H9 (cell line): ENCODE measurements around the gene ZNF488. TPM values are rescaled to one million over a fixed set of nuclear protein-coding genes. Genes with fewer than 3 reads are reported as not detected.

ENCODE experiments used
- DNase-seq: peaks from one replicate; pipeline ENCODE4 v3.0.0-alpha.2; 2017
- H2AFZ ChIP-seq: one replicate; pipeline ENCODE4 v1.6.1; 2013; ENCODE audit warnings: mild to moderate bottlenecking, low read length, control low read depth, moderate library complexity
- H2AK5ac ChIP-seq: 2 replicates; pipeline ENCODE4 v1.6.1; 2013; ENCODE audit warnings: low read length, control low read depth, mixed read lengths; ENCODE audit not compliant: insufficient read length
- H2BK120ac ChIP-seq: one replicate; pipeline ENCODE4 v1.6.1; 2013; ENCODE audit warnings: low read depth, mild to moderate bottlenecking, low read length, control low read depth, inconsistent platforms; ENCODE audit not compliant: poor library complexity, severe bottlenecking
- H2BK12ac ChIP-seq: 2 replicates; pipeline ENCODE4 v1.6.1; 2013; ENCODE audit warnings: low read length, control low read depth, mixed read lengths, low read depth; ENCODE audit not compliant: insufficient read length
- H2BK15ac ChIP-seq: 2 replicates; pipeline ENCODE4 v1.6.1; 2013; ENCODE audit warnings: low read depth, low read length, control low read depth
- H2BK20ac ChIP-seq: one replicate; pipeline ENCODE4 v1.6.1; 2013; ENCODE audit warnings: low read depth, mild to moderate bottlenecking, low read length, control low read depth, inconsistent platforms; ENCODE audit not compliant: poor library complexity, severe bottlenecking
- H2BK5ac ChIP-seq: 2 replicates; pipeline ENCODE4 v1.6.1; 2013; ENCODE audit warnings: low read length, control low read depth, mixed read lengths; ENCODE audit not compliant: insufficient read length
- H3K14ac ChIP-seq: 2 replicates; pipeline ENCODE4 v1.6.1; 2013; ENCODE audit warnings: low read length, control low read depth; ENCODE audit not compliant: insufficient read depth
- H3K18ac ChIP-seq: 2 replicates; pipeline ENCODE4 v1.6.1; 2013; ENCODE audit warnings: low read depth, mild to moderate bottlenecking, mixed read lengths, low read length, control low read depth; ENCODE audit not compliant: insufficient read length
- H3K23ac ChIP-seq: 2 replicates; pipeline ENCODE4 v1.6.1; 2013; ENCODE audit warnings: low read length, control low read depth, mixed read lengths, low read depth; ENCODE audit not compliant: insufficient read length
- H3K23me2 ChIP-seq: 2 replicates; pipeline ENCODE4 v1.6.1; 2013; ENCODE audit warnings: low read depth, mild to moderate bottlenecking, mixed read lengths, low read length, control low read depth; ENCODE audit not compliant: insufficient read length, poor library complexity, severe bottlenecking
- H3K27ac ChIP-seq: 2 replicates; pipeline ENCODE4 v1.5.1; 2013; ENCODE audit warnings: low read length, control low read depth, mixed read lengths, low read depth; ENCODE audit not compliant: insufficient read length
- H3K27me3 ChIP-seq: 2 replicates; pipeline ENCODE4 v1.6.1; 2013; ENCODE audit warnings: low read length, control low read depth, inconsistent platforms; ENCODE audit not compliant: insufficient read depth
- H3K4ac ChIP-seq: 2 replicates; pipeline ENCODE4 v1.6.1; 2013; ENCODE audit warnings: low read depth, mild to moderate bottlenecking, control low read depth, inconsistent platforms, low read length, moderate library complexity
- H3K4me1 ChIP-seq: 2 replicates; pipeline ENCODE4 v1.6.1; 2013; ENCODE audit warnings: low read length, control low read depth, inconsistent platforms; ENCODE audit not compliant: insufficient read depth
- H3K4me2 ChIP-seq: 2 replicates; pipeline ENCODE4 v1.6.1; 2013; ENCODE audit warnings: low read length, control low read depth, mixed read lengths; ENCODE audit not compliant: insufficient read length, insufficient read depth
- H3K56ac ChIP-seq: 2 replicates; pipeline ENCODE4 v1.6.1; 2013; ENCODE audit warnings: low read depth, mild to moderate bottlenecking, mixed read lengths, low read length, control low read depth; ENCODE audit not compliant: insufficient read length
- H3K79me1 ChIP-seq: 2 replicates; pipeline ENCODE4 v1.6.1; 2013; ENCODE audit warnings: low read depth, mild to moderate bottlenecking, moderate library complexity, low read length, control low read depth, inconsistent platforms; ENCODE audit not compliant: insufficient read depth, poor library complexity, severe bottlenecking
- H3K79me2 ChIP-seq: 2 replicates; pipeline ENCODE4 v1.6.1; 2013; ENCODE audit warnings: low read length, control low read depth, inconsistent platforms; ENCODE audit not compliant: insufficient read depth
- H3K9ac ChIP-seq: 2 replicates; pipeline ENCODE4 v1.6.1; 2013; ENCODE audit warnings: low read length, control low read depth, mixed read lengths; ENCODE audit not compliant: insufficient read length; ENCODE audit errors: extremely low read depth
- H3K9me3 ChIP-seq: one replicate; pipeline ENCODE4 v1.6.1; 2013; ENCODE audit warnings: low read depth, low read length, inconsistent platforms; ENCODE audit not compliant: control insufficient read depth
- H3T11ph ChIP-seq: one replicate; pipeline ENCODE4 v1.6.1; 2013; ENCODE audit warnings: mild to moderate bottlenecking, low read length, control low read depth, inconsistent platforms
- H4K20me1 ChIP-seq: one replicate; pipeline ENCODE4 v1.6.1; 2013; ENCODE audit not compliant: control insufficient read depth, insufficient read length, insufficient read depth
- H4K5ac ChIP-seq: 2 replicates; pipeline ENCODE4 v1.6.1; 2013; ENCODE audit warnings: low read depth, mild to moderate bottlenecking, mixed read lengths, low read length, control low read depth; ENCODE audit not compliant: insufficient read length
- H4K8ac ChIP-seq: replicated peaks from 2 replicates; pipeline ENCODE4 v1.6.1; 2013; ENCODE audit warnings: low read length, control low read depth, mixed read lengths, low read depth; ENCODE audit not compliant: insufficient read length
- H4K91ac ChIP-seq: 2 replicates; pipeline ENCODE4 v1.6.1; 2013; ENCODE audit warnings: low read depth, mild to moderate bottlenecking, moderate library complexity, mixed read lengths, low read length, control low read depth; ENCODE audit not compliant: insufficient read length
- H3K27ac Mint-ChIP-seq, 3 experiments: 2 replicates in 2 of 3; 3 replicates in 1 of 3; pipeline ENCODE4 v1.8.0; 2020 to 2021; ENCODE audit warnings: mixed read lengths in 3 of 3, mild to moderate bottlenecking in 1 of 3, moderate library complexity in 1 of 3
- H3K27me3 Mint-ChIP-seq: 2 replicates; pipeline ENCODE4 v1.8.0; 2021; ENCODE audit warnings: low read depth, mild to moderate bottlenecking, moderate library complexity, mixed read lengths
- H3K36me3 Mint-ChIP-seq, 3 experiments: 2 replicates in 2 of 3; 3 replicates in 1 of 3; pipeline ENCODE4 v1.8.0; 2020 to 2021; ENCODE audit warnings: low read depth in 3 of 3, mixed read lengths in 3 of 3; ENCODE audit not compliant: insufficient read depth in 1 of 3
- H3K4me1 Mint-ChIP-seq, 2 experiments: 2 replicates each; pipeline ENCODE4 v1.8.0; 2020; ENCODE audit warnings: mixed read lengths in 2 of 2
- H3K4me3 Mint-ChIP-seq, 2 experiments: 2 replicates in 1 of 2; 3 replicates in 1 of 2; pipeline ENCODE4 v1.8.0; 2020 to 2021; ENCODE audit warnings: mild to moderate bottlenecking in 2 of 2, mixed read lengths in 2 of 2, moderate library complexity in 1 of 2
- H3K9me3 Mint-ChIP-seq, 2 experiments: 2 replicates in 1 of 2; 3 replicates in 1 of 2; pipeline ENCODE4 v1.8.0; 2020; ENCODE audit warnings: mild to moderate bottlenecking in 2 of 2, mixed read lengths in 2 of 2, moderate library complexity in 1 of 2
- CTCF ChIP-seq: fragments of 200-600 bp; sonication (generic); conservative IDR thresholded peaks from 3 replicates; pipeline ENCODE4 v1.8.0; 2021; ENCODE audit warnings: antibody characterized with exemption, mild to moderate bottlenecking
- WGBS: extraction: QIAGEN DNeasy Blood & Tissue Kit; methylation state at CpG from one replicate; pipeline ENCODE4 v1.1.7; 2013; ENCODE audit warnings: missing lambda C conversion rate, low lambda C conversion rate, mixed read lengths; ENCODE audit not compliant: insufficient read length; ENCODE audit errors: extremely low coverage; 5-methylcytosine and 5-hydroxymethylcytosine counted together
- total RNA-seq: library from RNA; stranded (reverse); gene quantifications from 2 replicates; pipeline ENCODE4 v1.2.1, GENCODE V29; 2021

The ZNF488 gene
- total RNA-seq, 1 experiment from 2014 or later: 2.9 TPM

GRCh38 chr10:47402641-47403301 is 18.7 kb upstream of the ZNF488 start:
- DNase-seq: peak; percentile 84
- Histone ChIP-seq H3K14ac (no peak overlapping the region), H2BK120ac (no peak overlapping the region), H3K23ac (no peak overlapping the region), H3K56ac (no peak overlapping the region), H3K9ac (no peak overlapping the region), H2BK5ac (no peak overlapping the region), H4K20me1 (no peaks in the 10 kb centered on the region), H4K8ac (no peak overlapping the region), H2BK20ac (no peak overlapping the region), H3K79me2 (no peaks in the 10 kb centered on the region), H4K91ac (no peak overlapping the region), H3K4ac (no peak overlapping the region), H2BK15ac (no peak overlapping the region), H4K5ac (no peak overlapping the region), H3K23me2 (no peaks in the 10 kb centered on the region), H2BK12ac (no peak overlapping the region), H2AK5ac (no peak overlapping the region), H3K4me2 (no peak overlapping the region), H2AFZ (no peak overlapping the region), H3K79me1 (no peaks in the 10 kb centered on the region), H3K18ac (no peak overlapping the region), H3K27me3 (no peaks in the 10 kb centered on the region), H3T11ph (no peak overlapping the region), H3K4me1 (peaks cover 4% of the 10 kb centered on the region; the same call in 1 of the 2 replicates), H3K27ac (no peak overlapping the region), H3K9me3 (no peaks in the 10 kb centered on the region)
- TF ChIP-seq CTCF: no peak
- H3K36me3 Mint-ChIP-seq: no peaks in the 10 kb centered on the region; a peak in 1 of 7 replicates
- H3K9me3 Mint-ChIP-seq: no peaks in the 10 kb centered on the region; a peak in 1 of 5 replicates
- H3K4me3 Mint-ChIP-seq: no peak overlapping the region; a peak in 1 of 5 replicates
- peak overlapping the region; percentile 11 to 82 (median 52); a peak in 2 of 7 replicates for H3K27ac Mint-ChIP-seq
- peaks cover 28 to 29% of the 10 kb centered on the region in 2 experiments for H3K4me1 Mint-ChIP-seq
- peaks cover 24% of the 10 kb centered on the region for H3K27me3 Mint-ChIP-seq
- WGBS: no CpG with 5 or more reads among the region's 4 CpGs
